C4-2B (cell line): Measurements from ENCODE around the gene ROR2.

Experiments used
- CTCF ChIP-seq: fragments of 450-650 bp; conservative IDR thresholded peaks from 2 replicates; pipeline ENCODE4 v1.5.1; 2017; ENCODE audit warnings: mild to moderate bottlenecking
- ZFX ChIP-seq: fragments of 450-650 bp; IDR thresholded peaks from 2 replicates; pipeline ENCODE4 v1.6.1; 2017

- TF ChIP-seq CTCF (no peak), ZFX (no peak)
These were observed 14.1 kb downstream of the ROR2 start for GRCh38 chr9:91935805-91936514.
